Hepatic stellate cell (primary cell): ENCODE measurements around the gene CEBPG.

Experiments
- DNase-seq: peaks from one replicate; pipeline ENCODE4 v3.0.0; 2011; ENCODE audit warnings: low spot score

Gene CEBPG

DNA sequence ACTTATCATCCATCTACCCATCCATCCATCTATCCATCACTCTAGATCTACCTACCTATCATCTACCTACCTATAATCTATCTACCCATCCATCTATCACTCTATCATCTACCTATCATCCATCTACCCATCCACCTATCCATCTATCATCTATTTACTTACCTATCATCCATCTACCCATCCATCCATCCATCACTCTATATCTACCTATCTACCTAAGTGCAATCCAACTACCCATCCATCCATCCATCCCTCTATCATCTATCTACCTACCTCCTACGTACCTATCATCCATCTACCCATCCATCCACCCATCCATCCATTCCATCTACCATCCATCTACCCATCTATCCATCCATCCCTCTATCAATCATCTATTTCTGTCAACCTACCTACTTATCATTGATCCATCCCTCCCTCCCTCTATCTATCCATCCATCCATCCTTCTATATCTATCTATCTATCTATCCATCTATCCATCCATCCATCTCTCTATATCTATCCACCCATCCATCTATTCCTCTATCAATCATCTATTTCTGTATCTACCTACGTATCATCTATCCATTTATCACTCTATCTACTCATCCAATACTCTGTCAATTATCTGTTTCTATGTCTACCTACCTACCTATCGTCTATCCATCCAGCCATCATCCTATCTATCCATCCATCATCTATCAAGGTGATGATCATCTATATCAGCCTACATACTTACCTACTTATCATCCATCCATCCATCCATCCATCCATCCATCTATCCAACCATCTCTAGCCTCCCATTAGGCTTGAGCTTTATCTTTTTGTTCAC lies 49.1 kb downstream of the CEBPG start:
- no peak for DNase-seq

DNA sequence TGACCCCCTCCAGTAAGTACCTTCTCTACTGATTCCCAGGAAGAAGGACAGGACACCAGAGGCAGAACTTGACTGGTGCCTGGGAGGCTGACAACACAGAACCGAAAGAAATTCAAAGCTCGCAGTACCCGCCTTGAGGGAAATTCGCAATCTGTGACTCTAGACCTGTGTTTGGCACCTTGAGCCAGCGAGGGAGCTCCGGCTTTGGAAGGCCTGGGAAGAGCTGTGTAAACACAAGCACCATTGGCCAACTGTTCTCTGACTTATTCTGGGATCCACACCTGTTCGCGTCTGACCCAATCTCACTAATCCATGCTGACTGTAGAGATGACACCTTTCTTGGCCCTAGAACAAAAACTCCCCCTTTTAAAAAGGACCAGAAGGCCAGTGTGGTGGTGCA lies 50.7 kb downstream of the CEBPG start:
- no peak for DNase-seq

DNA sequence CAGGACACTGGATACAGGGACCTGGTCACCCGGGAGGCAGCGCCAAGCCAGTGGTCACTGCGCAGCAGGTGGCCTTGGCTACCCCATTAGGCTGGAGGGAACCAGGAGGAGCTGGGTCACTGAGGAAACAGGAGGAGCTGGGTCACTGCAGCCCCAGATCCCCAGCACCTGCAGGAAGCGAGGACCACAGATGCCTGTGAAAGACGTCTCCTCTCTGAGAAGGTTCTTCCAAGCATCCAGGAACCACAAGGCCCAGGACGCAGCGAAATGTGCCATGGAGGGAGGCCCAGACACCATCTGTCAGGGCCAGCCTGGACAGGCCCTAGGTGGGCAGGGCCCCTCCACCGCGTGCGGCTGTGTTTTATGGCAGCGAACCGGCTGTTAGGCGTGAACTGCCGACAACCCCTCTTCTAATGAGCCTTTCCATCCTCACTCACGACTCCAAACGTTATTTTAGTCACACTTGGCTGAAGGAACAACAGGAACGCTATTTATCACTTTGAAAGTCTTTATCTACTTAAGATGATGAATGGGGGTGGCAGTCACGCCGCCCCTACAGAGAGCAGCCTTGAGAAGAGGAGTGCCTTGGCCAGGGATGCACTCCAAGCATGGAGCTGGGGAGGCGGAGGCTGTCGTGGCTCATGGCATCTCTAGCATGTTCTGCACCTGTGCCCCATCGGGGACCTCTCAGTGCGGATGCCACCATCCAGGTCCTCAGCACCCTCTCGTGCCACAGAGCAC lies 53.3 kb downstream of the CEBPG start:
- DNase-seq = no peak

DNA sequence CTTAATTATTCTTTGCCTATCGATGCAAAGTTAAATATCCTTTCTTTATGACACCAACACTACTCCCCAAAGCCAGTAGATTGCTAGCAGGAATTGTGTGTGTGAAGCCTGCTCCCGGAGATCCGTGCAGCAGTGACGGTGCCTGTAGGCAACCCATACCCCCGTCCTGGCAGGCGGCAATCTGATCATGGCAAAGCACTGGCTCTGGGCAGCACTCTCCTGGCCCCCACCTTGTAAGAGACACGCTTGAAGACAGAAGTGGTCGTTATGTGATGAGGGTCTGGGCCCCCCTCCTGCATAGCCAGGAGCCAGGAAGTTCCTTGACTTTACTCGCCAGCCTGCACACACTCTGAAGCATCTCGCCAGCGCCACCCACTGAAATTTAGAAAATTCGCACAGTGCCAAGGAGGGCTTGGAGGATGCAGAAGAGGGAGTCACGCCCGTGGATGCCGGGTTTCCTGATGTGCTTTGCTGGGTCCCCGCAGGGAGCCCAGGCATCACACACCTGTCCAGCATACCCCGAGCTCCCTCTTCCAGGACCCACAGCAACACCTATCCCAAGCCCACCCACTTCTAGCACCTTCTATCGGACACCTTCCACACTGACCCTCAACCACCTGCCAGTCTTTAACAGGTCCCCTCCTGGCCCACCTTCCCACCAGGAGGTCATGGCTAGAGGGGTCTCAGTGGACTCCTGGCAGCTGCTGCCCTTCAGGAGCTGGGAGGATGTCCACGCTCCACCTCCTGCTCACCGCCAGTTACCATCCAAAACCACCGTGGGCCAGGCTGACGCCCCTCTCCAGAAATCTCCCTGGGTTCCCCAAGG lies 54.5 kb downstream of the CEBPG start:
- no peak for DNase-seq

DNA sequence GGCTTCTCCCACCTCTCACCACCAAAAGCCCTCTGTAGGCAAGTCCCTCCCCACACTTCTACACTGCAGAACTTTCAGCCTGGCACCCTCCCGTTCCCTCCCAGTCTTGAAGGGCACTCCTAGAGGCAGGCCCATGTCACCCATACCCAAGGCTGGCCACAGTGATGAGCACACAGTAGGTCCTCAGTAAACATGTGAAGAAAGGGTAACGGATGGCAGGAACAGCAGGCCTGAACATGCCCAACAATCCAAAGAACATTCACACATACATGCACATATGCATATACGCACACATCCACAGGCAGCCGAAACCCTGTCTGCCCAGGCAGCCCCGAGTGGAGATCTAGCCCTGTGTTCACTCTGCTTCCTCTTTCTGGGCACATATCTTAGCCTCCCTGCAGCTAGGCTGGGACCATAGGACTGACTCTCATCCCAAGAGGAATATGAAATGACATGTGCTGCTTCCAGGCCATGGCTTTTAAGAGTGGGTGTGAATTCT lies 55.2 kb downstream of the CEBPG start:
- DNase-seq = no peak

DNA sequence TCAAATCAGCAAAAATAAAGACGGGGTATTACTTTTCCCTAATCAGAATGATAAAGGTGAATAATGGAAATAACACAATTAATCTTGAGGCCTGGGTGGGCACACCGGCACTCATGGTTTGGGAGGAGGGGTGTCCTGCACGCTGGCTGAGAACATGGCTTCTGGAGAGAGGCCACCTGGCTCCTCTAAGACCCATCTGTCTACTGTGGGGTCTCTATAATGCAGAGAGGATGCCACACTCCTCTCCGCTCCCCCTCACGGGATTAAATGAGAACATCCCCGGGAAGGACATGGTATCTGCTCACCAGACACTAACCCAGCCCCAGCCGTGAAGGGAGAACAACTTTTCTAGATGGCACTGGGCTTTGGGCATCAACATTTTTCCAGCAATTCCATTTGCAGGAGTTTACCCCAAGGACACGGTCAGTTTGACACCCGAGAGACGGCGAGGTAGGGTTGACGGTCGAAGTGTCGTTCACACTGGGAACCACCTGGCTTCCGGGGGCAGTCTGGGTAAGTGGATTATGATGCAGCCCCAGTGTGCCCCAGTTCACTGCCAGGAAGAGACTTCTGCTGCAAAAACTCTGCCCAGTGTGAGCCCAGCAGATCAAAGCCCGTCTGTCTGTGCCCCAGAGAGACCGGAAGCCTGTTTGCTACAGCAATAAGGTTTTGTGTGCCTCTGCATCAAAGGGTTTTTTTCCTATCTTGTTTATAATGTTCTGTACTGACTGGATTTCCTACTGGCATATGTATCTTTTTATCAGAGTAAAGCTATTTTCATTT lies 56.6 kb downstream of the CEBPG start:
- no peak for DNase-seq

DNA sequence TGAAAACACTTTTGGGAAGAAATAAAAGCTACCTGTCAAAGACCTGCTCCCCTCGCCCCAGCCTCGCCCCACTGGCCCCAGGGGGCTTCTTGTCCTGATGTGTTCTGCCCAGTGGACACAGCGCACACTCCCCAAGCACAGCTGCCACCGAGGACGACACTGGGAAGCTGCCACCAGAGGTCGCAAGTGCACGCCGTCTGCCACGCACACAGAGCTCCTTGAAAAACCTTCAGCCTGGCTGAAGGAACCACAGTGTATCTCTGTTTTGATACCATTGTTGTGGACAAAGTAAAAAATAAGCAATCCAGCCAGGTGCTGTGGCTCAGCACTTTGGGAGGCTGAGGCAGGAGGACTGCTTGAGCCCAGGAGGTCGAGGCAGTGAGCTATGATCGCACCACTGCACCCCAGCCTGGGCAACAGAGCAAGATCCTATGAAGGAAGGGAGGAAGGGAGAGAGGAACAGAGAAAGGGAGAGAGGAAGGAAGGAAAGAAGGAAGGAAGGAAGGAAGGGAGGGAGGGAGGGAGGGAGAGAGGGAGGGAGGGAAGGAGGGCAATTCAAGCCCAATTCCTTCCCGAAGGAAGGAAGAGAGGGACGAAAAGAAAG lies 57.3 kb downstream of the CEBPG start:
- peak; percentile 84 for DNase-seq

DNA sequence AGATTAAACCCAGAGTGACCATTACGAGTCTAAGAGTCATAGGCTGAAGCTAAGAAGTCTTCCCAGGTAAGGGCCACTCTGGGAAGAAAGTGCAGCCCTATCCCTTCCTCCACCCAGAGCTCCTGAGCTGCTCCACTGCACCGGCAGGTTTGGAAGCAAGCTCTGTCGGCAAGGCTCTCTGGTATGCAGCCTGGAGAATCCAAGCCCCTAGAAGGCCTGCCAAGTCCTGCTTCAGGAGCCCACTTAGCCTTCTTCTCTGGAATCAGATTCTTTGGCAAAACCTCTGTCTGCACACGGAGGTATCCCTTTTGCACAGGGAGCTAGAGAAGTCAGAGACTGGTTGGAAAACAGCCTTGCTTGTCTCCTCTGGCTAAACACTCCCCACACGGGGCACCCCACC lies 58.5 kb downstream of the CEBPG start:
- DNase-seq = no peak
